Measurements from ENCODE around the gene ANKRD36B.
"Not testable (repeated sequence)": the region's sequence is repeated elsewhere in the genome, so short reads cannot be mapped to it uniquely, and the experiment has no call there.

The ANKRD36B gene

DNA sequence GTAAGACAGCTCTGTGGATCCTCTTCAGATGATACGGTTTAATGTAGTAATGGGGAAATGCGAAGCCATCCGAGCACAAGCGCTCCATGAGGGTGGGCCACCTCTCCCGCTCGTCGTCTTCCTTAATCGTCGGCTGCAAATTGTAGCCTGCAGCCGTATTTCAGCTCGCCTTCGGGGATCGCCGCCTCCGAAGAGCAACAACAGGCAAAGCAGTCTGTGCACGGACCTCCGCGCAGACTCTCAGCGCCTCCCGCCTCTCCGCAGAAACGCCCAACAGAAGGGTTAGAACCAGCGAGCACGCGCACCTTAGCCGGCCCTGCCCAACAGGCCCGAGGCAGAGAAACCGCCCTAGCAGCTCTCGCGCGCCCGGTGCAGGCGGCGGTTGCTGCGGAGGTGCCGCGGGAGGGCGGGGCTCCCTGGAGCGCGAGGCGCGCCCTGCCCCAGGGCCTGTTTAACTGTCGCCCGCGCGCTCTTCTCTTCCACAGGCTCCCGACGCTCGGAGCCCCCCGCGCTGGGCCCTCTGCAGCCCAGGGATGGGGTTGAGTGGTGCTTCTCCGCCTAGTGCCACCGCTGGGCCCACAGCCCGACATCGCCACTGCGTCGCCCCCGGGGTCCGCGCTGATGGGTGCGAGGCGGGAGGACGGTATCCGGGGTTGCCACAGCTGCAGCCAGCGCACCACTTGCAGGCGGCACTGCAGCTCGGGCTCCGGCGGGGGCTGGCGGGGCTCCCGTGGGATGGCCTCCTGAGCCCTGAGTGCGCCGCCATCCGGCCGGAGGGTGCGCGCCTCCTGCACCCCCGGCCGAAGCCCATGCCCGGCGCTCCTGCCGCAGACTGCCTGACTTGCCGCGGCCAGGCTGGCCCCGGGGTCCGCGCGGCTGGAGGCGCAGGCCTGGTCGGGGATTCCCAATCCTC is at the start of gene ANKRD36B:
TSS of gene ANKRD36B (minus strand) at position 280 of the 913 bp plus-strand sequence. CDS start at position 88, 192 bp downstream.
- DNase-seq (ENCODE audit: insufficient read length, low spot score); FAIRE-seq: not testable (repeated sequence)

DNA sequence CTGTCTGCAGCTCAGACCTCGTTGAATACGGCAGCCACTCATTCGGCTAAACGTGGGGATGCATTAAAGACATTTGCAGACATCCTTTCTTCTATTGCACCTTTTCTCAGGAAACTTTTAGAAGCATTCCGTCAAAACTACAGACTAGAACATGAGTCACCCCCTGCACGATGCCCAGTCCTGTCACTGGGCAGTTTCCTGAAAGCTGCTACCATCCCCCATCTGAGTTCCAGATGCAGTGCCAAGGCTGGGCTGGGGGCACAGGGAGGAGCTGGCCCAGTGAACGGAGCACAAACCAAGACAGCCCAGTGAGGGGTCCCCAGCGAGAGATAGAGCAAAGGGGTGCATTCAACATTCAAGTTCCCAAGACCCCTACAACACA is 36.4 kb upstream of the ANKRD36B start:
- FAIRE-seq; DNase-seq (ENCODE audit: insufficient read length, low spot score): not testable (repeated sequence)

- not testable (repeated sequence) for FAIRE-seq
These were observed 35.8 kb upstream of the ANKRD36B start for GRCh38 chr2:97625354-97626048.

DNA sequence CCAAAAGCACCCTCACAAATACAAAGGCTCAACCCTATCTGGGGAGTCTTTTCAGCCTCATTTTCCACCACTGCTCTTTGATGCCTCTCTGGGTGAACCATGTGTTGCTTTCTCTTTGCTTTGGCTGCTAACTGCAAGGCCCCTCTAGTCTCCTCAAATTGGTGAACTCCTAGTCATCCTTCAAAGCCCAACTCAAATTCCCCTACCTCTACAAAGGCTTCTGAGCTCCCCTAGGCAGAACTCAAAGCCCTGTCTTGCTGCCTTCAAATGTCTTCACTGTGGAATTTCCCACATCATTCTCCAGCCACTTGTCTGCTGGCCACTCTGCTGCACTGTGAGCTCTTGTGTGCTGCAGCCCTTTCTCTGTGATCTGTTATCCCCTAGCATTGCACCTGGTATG is 33.3 kb upstream of the ANKRD36B start:
- DNase-seq (ENCODE audit: insufficient read length, low spot score); FAIRE-seq: not testable (repeated sequence)

More at GRCh38 chr2:97625354-97626048, 35.8 kb upstream of the ANKRD36B start:
- DNase-seq (ENCODE audit: insufficient read length, low spot score), result not testable (repeated sequence)

GRCh38 chr2:97620492-97620891 is 30.8 kb upstream of the ANKRD36B start:
- DNase-seq (ENCODE audit: insufficient read length, low spot score), result not testable (repeated sequence)

DNA sequence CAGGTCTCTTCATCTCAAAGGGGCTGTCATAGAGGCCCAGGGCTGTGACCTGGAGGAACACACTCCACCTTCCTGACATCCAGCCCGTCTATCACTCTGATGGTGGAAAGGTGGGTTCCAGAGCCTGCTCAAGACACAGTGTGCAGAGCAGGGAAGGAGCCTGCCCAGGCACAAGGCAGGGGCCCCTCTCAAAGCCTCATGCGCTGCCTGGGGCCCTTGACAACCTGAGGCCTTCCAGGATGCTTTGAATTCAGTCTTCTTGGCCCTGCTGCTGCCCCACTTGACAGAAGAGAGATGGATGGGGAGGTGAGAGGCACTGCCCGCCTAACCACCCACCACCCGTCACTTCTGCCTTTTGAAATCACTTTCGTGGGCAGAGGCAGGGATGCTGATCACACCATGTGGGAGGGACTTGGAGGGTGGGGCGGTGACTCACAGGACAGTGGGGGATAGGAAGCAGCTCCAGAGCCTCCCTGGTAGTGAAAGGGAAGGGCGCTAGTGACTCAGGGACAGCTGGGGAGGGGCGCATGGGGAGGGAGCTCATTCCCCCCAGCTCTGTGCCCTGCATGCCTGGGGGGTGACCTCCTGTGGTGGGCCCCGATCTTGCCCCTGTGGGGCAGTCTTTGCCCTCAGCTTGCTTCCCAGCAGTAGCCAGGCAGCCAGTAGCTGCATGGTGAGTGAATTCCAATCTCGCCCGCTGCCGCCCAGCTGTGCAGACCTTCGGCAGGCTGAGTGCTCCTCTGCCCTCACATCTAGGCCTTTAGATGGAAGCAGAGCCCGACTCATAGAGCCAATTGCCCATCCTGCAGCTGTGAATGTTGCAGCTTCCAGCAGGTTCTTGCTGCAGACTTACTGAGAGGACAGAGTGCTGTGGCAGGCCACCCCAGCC is 29.5 kb upstream of the ANKRD36B start:
- not testable (repeated sequence) for DNase-seq (ENCODE audit: insufficient read length, low spot score)
- FAIRE-seq, result peak; percentile 86

More at GRCh38 chr2:97620492-97620891, 30.8 kb upstream of the ANKRD36B start:
- FAIRE-seq, result not testable (repeated sequence)

DNA sequence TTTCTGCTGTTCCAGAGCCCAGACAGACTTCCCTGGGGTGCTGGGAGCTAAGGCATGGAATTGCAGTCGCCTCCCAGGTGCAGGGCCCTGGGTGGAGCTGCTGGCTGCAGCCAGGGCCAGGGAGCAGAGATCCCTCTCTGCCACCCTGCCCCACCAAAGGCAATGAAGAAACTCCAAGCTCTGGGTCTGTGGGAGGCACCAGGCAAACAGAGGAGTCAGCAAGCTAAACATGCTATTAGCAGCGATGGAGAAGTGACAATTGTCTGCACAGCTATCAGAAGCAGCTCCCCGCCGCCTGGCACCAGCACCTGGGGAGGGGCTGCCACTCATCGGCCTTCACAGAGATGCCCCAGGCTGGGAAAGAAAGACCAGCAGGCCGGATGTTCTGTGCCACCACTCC is 28.2 kb upstream of the ANKRD36B start:
- no peak for DNase-seq (ENCODE audit: insufficient read length, low spot score)
- no peak for FAIRE-seq

GRCh38 chr2:97615746-97616145 is 26.1 kb upstream of the ANKRD36B start:
- FAIRE-seq; DNase-seq (ENCODE audit: insufficient read length, low spot score): not testable (repeated sequence)

GRCh38 chr2:97611895-97612294 is 22.2 kb upstream of the ANKRD36B start:
- not testable (repeated sequence) for FAIRE-seq

DNA sequence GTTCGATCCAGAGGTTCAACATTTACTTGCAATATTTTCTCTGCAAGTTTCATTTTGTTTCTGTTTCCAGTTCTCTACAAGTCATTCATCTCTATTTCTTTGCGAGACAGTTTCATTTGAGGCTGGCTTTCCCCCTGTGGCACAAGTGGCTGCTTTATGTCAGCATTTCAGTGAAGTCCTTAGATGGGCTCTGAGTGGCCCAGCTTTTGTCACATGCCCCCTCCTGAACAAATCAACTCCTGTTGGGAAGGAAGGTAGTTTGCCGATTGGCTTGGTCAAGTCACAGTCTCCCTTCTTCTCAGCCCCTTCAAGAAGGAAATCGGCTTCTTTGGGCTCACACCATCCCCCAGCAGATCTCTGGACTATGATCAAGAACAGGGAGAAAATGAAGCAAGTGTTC is 19.1 kb upstream of the ANKRD36B start:
- DNase-seq (ENCODE audit: insufficient read length, low spot score); FAIRE-seq: not testable (repeated sequence)

More at GRCh38 chr2:97611895-97612294, 22.2 kb upstream of the ANKRD36B start:
- DNase-seq (ENCODE audit: insufficient read length, low spot score), result not testable (repeated sequence)

GRCh38 chr2:97605524-97606339 is 16.1 kb upstream of the ANKRD36B start:
- DNase-seq (ENCODE audit: insufficient read length, low spot score); FAIRE-seq: not testable (repeated sequence)

- FAIRE-seq; DNase-seq (ENCODE audit: insufficient read length, low spot score): not testable (repeated sequence)
These were observed 15.4 kb upstream of the ANKRD36B start for GRCh38 chr2:97605109-97605508.

DNA sequence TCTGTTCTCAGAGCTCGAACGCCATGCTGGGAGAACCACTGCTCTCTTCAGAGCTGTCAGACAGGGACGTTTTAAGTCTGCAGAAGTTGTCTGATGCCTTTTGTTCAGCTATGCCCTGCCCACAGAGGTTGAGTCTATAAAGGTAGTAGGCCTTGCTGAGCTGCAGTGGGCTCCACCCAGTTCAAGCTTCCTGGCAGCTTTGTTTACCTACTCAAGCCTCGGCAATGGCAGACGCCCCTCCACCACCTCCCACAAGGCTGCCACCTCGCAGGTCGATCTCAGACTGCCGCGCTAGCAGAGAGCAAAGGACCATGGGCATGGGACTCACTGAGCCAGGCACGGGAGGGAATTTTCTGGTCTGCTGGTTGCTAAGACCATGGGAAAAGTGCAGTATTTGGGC is 11.9 kb upstream of the ANKRD36B start:
- not testable (repeated sequence) for FAIRE-seq; DNase-seq (ENCODE audit: insufficient read length, low spot score)

DNA sequence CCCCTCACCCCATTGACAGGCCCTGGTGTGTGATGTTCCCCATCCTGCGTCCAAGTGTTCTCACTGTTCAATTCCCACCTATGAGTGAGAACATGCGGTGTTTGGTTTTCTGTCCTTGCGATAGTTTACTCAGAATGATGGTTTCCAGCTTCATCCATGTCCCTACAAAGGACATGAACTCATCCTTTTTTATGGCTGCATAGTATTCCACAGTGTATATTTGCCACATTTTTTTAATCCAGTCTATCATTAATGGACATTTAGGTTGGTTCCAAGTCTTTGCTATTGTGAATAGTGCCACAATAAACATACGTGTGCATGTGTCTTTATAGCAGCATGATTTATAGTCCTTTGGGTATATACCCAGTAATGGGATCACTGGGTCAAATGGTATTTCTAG is 6.5 kb upstream of the ANKRD36B start:
- not testable (repeated sequence) for FAIRE-seq; DNase-seq (ENCODE audit: insufficient read length, low spot score)

GRCh38 chr2:97593520-97593919 is 3.8 kb upstream of the ANKRD36B start:
- not testable (repeated sequence) for FAIRE-seq; DNase-seq (ENCODE audit: insufficient read length, low spot score)

- DNase-seq (ENCODE audit: insufficient read length, low spot score), result peak; percentile 46
- not testable (repeated sequence) for FAIRE-seq
These were observed 1.1 kb upstream of the ANKRD36B start for GRCh38 chr2:97590515-97591394.

GRCh38 chr2:97589257-97589597 is 450 bp downstream of the ANKRD36B start:
- DNase-seq (ENCODE audit: insufficient read length, low spot score); FAIRE-seq: not testable (repeated sequence)

DNA sequence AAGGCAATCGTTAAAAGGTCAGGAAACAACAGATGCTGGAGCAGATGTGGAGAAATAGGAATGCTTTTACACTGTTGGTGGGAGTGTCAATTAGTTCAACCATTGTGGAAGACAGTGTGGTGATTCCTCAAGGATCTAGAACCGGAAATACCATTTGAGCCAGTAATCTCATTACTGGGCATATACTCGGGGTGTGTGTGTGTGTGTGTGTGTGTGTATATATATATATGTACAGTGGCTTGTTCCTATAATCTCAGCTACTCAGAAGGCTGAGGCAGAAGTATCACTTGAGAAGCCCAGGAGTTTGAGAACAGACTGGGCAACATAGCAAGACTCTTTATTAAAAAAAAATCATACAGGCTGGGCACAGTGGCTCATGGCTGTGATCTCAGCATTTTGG is 24.0 kb downstream of the ANKRD36B start:
- FAIRE-seq; DNase-seq (ENCODE audit: insufficient read length, low spot score): not testable (repeated sequence)

Measured in HTR-8/SVneo (cell line).